ENCODE results near the gene ORAI2.

ORAI2 gene

GRCh38 chr7:102415685-102416225, 17.6 kb upstream of the ORAI2 start:
- no peak for DNase-seq (ENCODE audit: low spot score)

GRCh38 chr7:102416406-102416805, 17.0 kb upstream of the ORAI2 start:
- no peak for DNase-seq (ENCODE audit: low spot score)

GRCh38 chr7:102417105-102417504, 16.3 kb upstream of the ORAI2 start:
- no peak for DNase-seq (ENCODE audit: low spot score)

GRCh38 chr7:102418592-102418991, 14.8 kb upstream of the ORAI2 start:
- DNase-seq (ENCODE audit: low spot score), result no peak

GRCh38 chr7:102421706-102422240, 11.6 kb upstream of the ORAI2 start:
- DNase-seq (ENCODE audit: low spot score), result no peak

- DNase-seq (ENCODE audit: low spot score), result no peak
These were observed 9.2 kb upstream of the ORAI2 start for GRCh38 chr7:102424129-102424551.

- DNase-seq (ENCODE audit: low spot score), result no peak
These were observed 8.6 kb upstream of the ORAI2 start for GRCh38 chr7:102424787-102425218.

- no peak for DNase-seq (ENCODE audit: low spot score)
These were observed 7.6 kb upstream of the ORAI2 start for GRCh38 chr7:102425639-102426267.

- DNase-seq (ENCODE audit: low spot score), result no peak
These were observed 6.9 kb upstream of the ORAI2 start for GRCh38 chr7:102426268-102427018.

- no peak for DNase-seq (ENCODE audit: low spot score)
These were observed 6.4 kb upstream of the ORAI2 start for GRCh38 chr7:102427019-102427405.

GRCh38 chr7:102429141-102429899, 4.1 kb upstream of the ORAI2 start:
- DNase-seq (ENCODE audit: low spot score), result no peak

- DNase-seq (ENCODE audit: low spot score), result peak; percentile 51
These were observed 1.6 kb upstream of the ORAI2 start for GRCh38 chr7:102431617-102432298.

GRCh38 chr7:102432442-102433218, 745 bp upstream of the ORAI2 start:
- DNase-seq (ENCODE audit: low spot score), result no peak

- DNase-seq (ENCODE audit: low spot score), result peak; percentile 52
These were observed 688 bp downstream of the ORAI2 start for GRCh38 chr7:102434039-102434486.

- no peak for DNase-seq (ENCODE audit: low spot score)
These were observed 2.7 kb downstream of the ORAI2 start for GRCh38 chr7:102436118-102436517.

GRCh38 chr7:102439963-102440795, 6.8 kb downstream of the ORAI2 start:
- DNase-seq (ENCODE audit: low spot score), result peak; percentile 14

- no peak for DNase-seq (ENCODE audit: low spot score)
These were observed 11.7 kb downstream of the ORAI2 start for GRCh38 chr7:102444961-102445673.

- DNase-seq (ENCODE audit: low spot score), result no peak
These were observed 12.3 kb downstream of the ORAI2 start for GRCh38 chr7:102445674-102446071.

All from D341Med (cell line).